AG04450 (cell line): Measurements from ENCODE around the gene DVL3. TPM values are rescaled to one million over a fixed set of nuclear protein-coding genes. Genes with fewer than 3 reads are reported as not detected.
A peak's percentile ranks its signal among the peaks of the same experiment; 100 is the strongest.

Source experiments
- CTCF ChIA-PET: fragments of 300-600, 350-600 bp; formaldehyde crosslinking; extraction: SDS; loops from one replicate; lab custom pipeline; 2022; ENCODE audit warnings: antibody characterized with exemption, inconsistent platforms; lab: Charles Lee
- POLR2A ChIA-PET: fragments of 350-600 bp; formaldehyde crosslinking; extraction: SDS; loops from one replicate; lab custom pipeline; 2021; ENCODE audit warnings: antibody characterized with exemption, inconsistent platforms; lab: Yijun Ruan, JAX
- DNase-seq: peaks from one replicate; pipeline ENCODE4 v3.0.0-alpha.2; 2011; ENCODE audit warnings: low read depth, low spot score
- H3K27ac ChIP-seq: one replicate; pipeline ENCODE4 v1.5.1; 2012; ENCODE audit warnings: low read depth, low read length, control low read depth
- H3K27me3 ChIP-seq: one replicate; pipeline ENCODE4 v1.6.0; 2012; ENCODE audit warnings: low read length; ENCODE audit not compliant: control insufficient read depth, insufficient read depth
- H3K4me3 ChIP-seq: 2 replicates; pipeline ENCODE4 v1.5.1; 2011; ENCODE audit warnings: mild to moderate bottlenecking, low read depth, low read length, control low read depth
- H3K9me3 ChIP-seq: 2 replicates; pipeline ENCODE4 v1.5.1; 2012; ENCODE audit warnings: low read length; ENCODE audit not compliant: control insufficient read depth, insufficient read depth
- CTCF ChIP-seq: IDR thresholded peaks from 2 replicates; pipeline ENCODE4 v1.5.1; 2011; ENCODE audit warnings: low read depth, low read length, control low read depth, inconsistent platforms
- polyA plus RNA-seq: library from polyadenylated mRNA; depleted of rRNA; stranded (reverse); fragments of >200 nt; gene quantifications from 2 replicates; pipeline ENCODE4 v1.2.3, GENCODE V29; 2011

Gene DVL3
- polyA plus RNA-seq, 1 experiment = 29.7 TPM

- no peak for DNase-seq
- ChIA-PET CTCF (interaction anchor here (0.9 to 1.2 kb wide), 3 partner anchors 70 to 285 kb away, joined by 3 to 7 read pairs (median 6); no protein-coding TSS in a partner anchor), POLR2A (interaction anchor here (0.6 kb wide), 2 partner anchors 24 to 104 kb away, joined by 4 to 5 read pairs; no protein-coding TSS in a partner anchor)
- no peaks in the 10 kb centered on the region; the same call in 1 of the 2 replicates for H3K9me3 ChIP-seq
- H3K27ac ChIP-seq = peak overlapping the region; percentile 31
- no peak for TF ChIP-seq CTCF
- H3K27me3 ChIP-seq = no peaks in the 10 kb centered on the region
- no peak overlapping the region for H3K4me3 ChIP-seq
Measured at GRCh38 chr3:184180165-184180564, 25.0 kb downstream of the DVL3 start.

- DNase-seq = no peak
- no peak for TF ChIP-seq CTCF
- Histone ChIP-seq H3K4me3 (no peak overlapping the region), H3K27ac (no peak overlapping the region), H3K27me3 (no peaks in the 10 kb centered on the region), H3K9me3 (no peaks in the 10 kb centered on the region; the same call in 1 of the 2 replicates)
- CTCF ChIA-PET = no interaction called here
- POLR2A ChIA-PET = interaction anchor here (0.6 kb wide), 1 partner anchor 49 kb away, joined by 3 read pairs; no protein-coding TSS in a partner anchor
Measured at GRCh38 chr3:184181596-184181995, 26.4 kb downstream of the DVL3 start.

- ChIA-PET POLR2A (interaction anchor here (0.6 to 1.3 kb wide), 2 partner anchors 25 to 28 kb away, joined by 3 to 5 read pairs; no protein-coding TSS in a partner anchor), CTCF (interaction anchor here (0.8 kb wide), 2 partner anchors 66 to 288 kb away, joined by 3 to 4 read pairs; partner anchors contain the start of gene EEF1AKMT4)
Measured at GRCh38 chr3:184183679-184184078, 28.5 kb downstream of the DVL3 start.

GRCh38 chr3:184184546-184185230, 29.5 kb downstream of the DVL3 start:
- H3K27me3 ChIP-seq = no peaks in the 10 kb centered on the region

More at GRCh38 chr3:184183679-184184078, 28.5 kb downstream of the DVL3 start:
- DNase-seq = no peak
- Histone ChIP-seq H3K27me3 (no peaks in the 10 kb centered on the region), H3K4me3 (no peak overlapping the region), H3K27ac (no peak overlapping the region), H3K9me3 (no peaks in the 10 kb centered on the region)
- TF ChIP-seq CTCF = no peak

More at GRCh38 chr3:184184546-184185230, 29.5 kb downstream of the DVL3 start:
- no peak overlapping the region for H3K27ac ChIP-seq
- ChIA-PET CTCF (interaction anchor here (0.8 kb wide), 2 partner anchors 65 to 289 kb away, joined by 3 to 4 read pairs; partner anchors contain the start of gene EEF1AKMT4), POLR2A (interaction anchor here (0.6 to 2.4 kb wide), 3 partner anchors 8 to 32 kb away, joined by 11 to 28 read pairs (median 16); partner anchors contain the start of gene AP2M1)
- TF ChIP-seq CTCF = no peak
- DNase-seq = no peak
- H3K4me3 ChIP-seq = no peak overlapping the region
- H3K9me3 ChIP-seq = no peaks in the 10 kb centered on the region
